DMS79 (cell line): ENCODE measurements around the gene APBB1IP.

Experiments
- DNase-seq: peaks from one replicate; lab custom pipeline; 2025; lab: John Stamatoyannopoulos, UW

The APBB1IP gene

GRCh38 chr10:26507441-26507840 is 69.3 kb downstream of the APBB1IP start:
- DNase-seq, result no peak

GRCh38 chr10:26508016-26508415 is 69.9 kb downstream of the APBB1IP start:
- no peak for DNase-seq

GRCh38 chr10:26509307-26509706 is 71.2 kb downstream of the APBB1IP start:
- no peak for DNase-seq

- no peak for DNase-seq
These were observed 75.0 kb downstream of the APBB1IP start for GRCh38 chr10:26513101-26513500.

- no peak for DNase-seq
These were observed 78.5 kb downstream of the APBB1IP start for GRCh38 chr10:26516540-26517101.

- no peak for DNase-seq
These were observed 79.2 kb downstream of the APBB1IP start for GRCh38 chr10:26517141-26517867.

- DNase-seq, result no peak
These were observed 81.7 kb downstream of the APBB1IP start for GRCh38 chr10:26519803-26520202.

- DNase-seq, result no peak
These were observed 82.4 kb downstream of the APBB1IP start for GRCh38 chr10:26520575-26520974.

- DNase-seq, result no peak
These were observed 86.2 kb downstream of the APBB1IP start for GRCh38 chr10:26524161-26524896.

GRCh38 chr10:26525586-26525985 is 87.4 kb downstream of the APBB1IP start:
- no peak for DNase-seq

GRCh38 chr10:26527018-26527417 is 88.9 kb downstream of the APBB1IP start:
- DNase-seq, result no peak

- DNase-seq, result no peak
These were observed 89.9 kb downstream of the APBB1IP start for GRCh38 chr10:26528048-26528447.

- DNase-seq, result no peak
These were observed 90.7 kb downstream of the APBB1IP start for GRCh38 chr10:26528715-26529393.

GRCh38 chr10:26534384-26534783 is 96.2 kb downstream of the APBB1IP start:
- no peak for DNase-seq

- peak; percentile 13 for DNase-seq
These were observed 102.5 kb downstream of the APBB1IP start for GRCh38 chr10:26540601-26541000.

- no peak for DNase-seq
These were observed 105.6 kb downstream of the APBB1IP start for GRCh38 chr10:26543567-26544306.

- DNase-seq, result no peak
These were observed 106.8 kb downstream of the APBB1IP start for GRCh38 chr10:26544932-26545331.

- DNase-seq, result no peak
These were observed 112.8 kb downstream of the APBB1IP start for GRCh38 chr10:26550774-26551526.

GRCh38 chr10:26554246-26554645 is 116.1 kb downstream of the APBB1IP start:
- DNase-seq, result no peak

GRCh38 chr10:26555719-26556368 is 117.7 kb downstream of the APBB1IP start:
- no peak for DNase-seq
